HL-60 (cell line): ENCODE measurements around the gene DCBLD1.

Source experiments
- DNase-seq, 2 experiments: peaks; one replicate each; pipeline ENCODE4 v3.0.0-alpha.2; 2010 to 2020; ENCODE audit warnings: low read depth in 1 of 2, low spot score in 1 of 2
- H3K27ac ChIP-seq: fragments of 250-450 bp; sonication (Bioruptor Pico); replicated peaks from 2 replicates; pipeline ENCODE4 v1.5.1; 2020; ENCODE audit warnings: mild to moderate bottlenecking, moderate library complexity
- H3K27me3 ChIP-seq: fragments of 250-450 bp; sonication (Bioruptor Pico); 2 replicates; pipeline ENCODE4 v1.5.1; 2021; ENCODE audit warnings: mild to moderate bottlenecking, moderate library complexity; ENCODE audit not compliant: insufficient read depth, poor library complexity, severe bottlenecking
- H3K4me3 ChIP-seq: replicated peaks from 2 replicates; pipeline ENCODE4 v1.5.1; 2011; ENCODE audit warnings: mild to moderate bottlenecking, control low read depth, low read length; ENCODE audit not compliant: insufficient read depth
- CTCF ChIP-seq: IDR thresholded peaks from one replicate; pipeline ENCODE4 v1.5.1; 2011; ENCODE audit warnings: low read length, control low read depth, inconsistent platforms; ENCODE audit not compliant: insufficient read depth
- GABPA ChIP-seq: IDR thresholded peaks from 2 replicates; pipeline ENCODE4 v1.6.1; 2012; ENCODE audit warnings: low read depth
- POLR2AphosphoS5 ChIP-seq: IDR thresholded peaks from 2 replicates; pipeline ENCODE4 v1.6.1; 2012; ENCODE audit warnings: low read depth
- REST ChIP-seq: IDR thresholded peaks from 2 replicates; pipeline ENCODE4 v1.6.1; 2012; ENCODE audit warnings: low read depth; ENCODE audit not compliant: insufficient replicate concordance
- SPI1 ChIP-seq: IDR thresholded peaks from 2 replicates; pipeline ENCODE4 v1.6.1; 2012; ENCODE audit warnings: low read depth, mild to moderate bottlenecking, borderline replicate concordance

DCBLD1 gene

GRCh38 chr6:117498159-117498558 is 15.7 kb downstream of the DCBLD1 start:
- H3K4me3 ChIP-seq = no peak overlapping the region
- H3K27ac ChIP-seq = no peak overlapping the region
- TF ChIP-seq SPI1 (peak; percentile 84), CTCF (no peak), REST (no peak)
- H3K27me3 ChIP-seq = no peaks in the 10 kb centered on the region
- DNase-seq = no peak

- no peak for TF ChIP-seq SPI1
- no peak for TF ChIP-seq REST
- no peak for TF ChIP-seq GABPA
- TF ChIP-seq CTCF = no peak
- Histone ChIP-seq H3K27ac (no peak overlapping the region), H3K4me3 (no peak overlapping the region), H3K27me3 (no peaks in the 10 kb centered on the region)
- no peak for DNase-seq
Observed at GRCh38 chr6:117501722-117502121, 19.2 kb downstream of the DCBLD1 start.

- TF ChIP-seq SPI1 = no peak
- no peak for TF ChIP-seq POLR2AphosphoS5
- TF ChIP-seq CTCF = no peak
- no peak for TF ChIP-seq REST
- no peak for TF ChIP-seq GABPA
- no peak for DNase-seq
- H3K27ac ChIP-seq = no peak overlapping the region
- no peaks in the 10 kb centered on the region for H3K27me3 ChIP-seq
- no peak overlapping the region for H3K4me3 ChIP-seq
Observed at GRCh38 chr6:117502580-117502979, 20.1 kb downstream of the DCBLD1 start.
